HL-60 (cell line): ENCODE data around the gene SPOCK2.
A peak's percentile ranks its signal among the peaks of the same experiment; 100 is the strongest.

Experiments used
- POLR2AphosphoS5 ChIP-seq: IDR thresholded peaks from 2 replicates; pipeline ENCODE4 v1.6.1; 2012; ENCODE audit warnings: low read depth
- SPI1 ChIP-seq: IDR thresholded peaks from 2 replicates; pipeline ENCODE4 v1.6.1; 2012; ENCODE audit warnings: low read depth, mild to moderate bottlenecking, borderline replicate concordance
- TF ChIP-seq, protein P1 (sequence below): IDR thresholded peaks from one replicate; pipeline ENCODE4 v1.5.1; 2011; ENCODE audit warnings: low read length, control low read depth, inconsistent platforms; ENCODE audit not compliant: insufficient read depth

DNA sequence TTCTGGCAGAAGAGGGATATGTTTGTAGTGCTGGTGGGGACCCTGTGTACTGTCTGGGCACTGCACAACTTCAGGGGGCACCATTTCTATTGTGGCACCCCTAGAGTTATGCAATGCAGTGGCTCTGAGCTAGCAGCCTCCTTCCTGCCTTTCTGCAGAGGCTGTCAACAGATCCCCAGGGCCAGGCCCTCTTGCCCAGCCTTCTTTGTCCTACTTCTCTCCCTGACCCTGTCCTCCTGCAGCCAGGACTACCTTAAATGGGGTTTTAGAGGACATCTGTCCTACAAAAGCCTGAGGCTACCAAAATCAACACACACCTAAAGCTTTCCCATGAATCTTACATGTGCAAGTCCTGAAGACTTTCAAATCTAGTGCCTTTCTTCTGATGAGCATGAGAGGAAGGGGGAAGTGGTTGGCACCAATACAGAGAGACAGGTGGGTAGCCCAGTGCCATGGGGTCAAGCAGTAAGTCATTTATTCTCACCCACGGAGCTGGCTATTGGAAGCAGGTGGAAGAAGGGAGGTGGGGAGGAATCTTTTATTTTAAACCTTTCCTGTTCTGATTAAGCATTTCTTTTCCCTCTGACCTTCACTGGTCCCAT, 2.4 kb downstream of the SPOCK2 start:
- TF ChIP-seq, protein P1, sequence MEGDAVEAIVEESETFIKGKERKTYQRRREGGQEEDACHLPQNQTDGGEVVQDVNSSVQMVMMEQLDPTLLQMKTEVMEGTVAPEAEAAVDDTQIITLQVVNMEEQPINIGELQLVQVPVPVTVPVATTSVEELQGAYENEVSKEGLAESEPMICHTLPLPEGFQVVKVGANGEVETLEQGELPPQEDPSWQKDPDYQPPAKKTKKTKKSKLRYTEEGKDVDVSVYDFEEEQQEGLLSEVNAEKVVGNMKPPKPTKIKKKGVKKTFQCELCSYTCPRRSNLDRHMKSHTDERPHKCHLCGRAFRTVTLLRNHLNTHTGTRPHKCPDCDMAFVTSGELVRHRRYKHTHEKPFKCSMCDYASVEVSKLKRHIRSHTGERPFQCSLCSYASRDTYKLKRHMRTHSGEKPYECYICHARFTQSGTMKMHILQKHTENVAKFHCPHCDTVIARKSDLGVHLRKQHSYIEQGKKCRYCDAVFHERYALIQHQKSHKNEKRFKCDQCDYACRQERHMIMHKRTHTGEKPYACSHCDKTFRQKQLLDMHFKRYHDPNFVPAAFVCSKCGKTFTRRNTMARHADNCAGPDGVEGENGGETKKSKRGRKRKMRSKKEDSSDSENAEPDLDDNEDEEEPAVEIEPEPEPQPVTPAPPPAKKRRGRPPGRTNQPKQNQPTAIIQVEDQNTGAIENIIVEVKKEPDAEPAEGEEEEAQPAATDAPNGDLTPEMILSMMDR, result no peak
- TF ChIP-seq SPI1 (peak; percentile 63; the same call in 1 of the 2 replicates), POLR2AphosphoS5 (no peak)
